ENCODE results near the gene PHLDB3. TPM values are rescaled to one million over a fixed set of nuclear protein-coding genes. Genes with fewer than 3 reads are reported as not detected.
A peak's percentile ranks its signal among the peaks of the same experiment; 100 is the strongest.

PHLDB3 gene
- total RNA-seq, 1 experiment from 2014 or later, result 8.5 TPM

- Histone ChIP-seq H4K8ac (replicated peaks; ENCODE audit: insufficient read length, low read depth, low read length) (no peak overlapping the region), H3K27ac (ENCODE audit: insufficient read length, low read depth, low read length) (no peak overlapping the region), H3K18ac (ENCODE audit: insufficient read length, low read depth, low read length) (no peak overlapping the region), H2BK15ac (ENCODE audit: low read depth, low read length) (no peak overlapping the region), H3K56ac (ENCODE audit: insufficient read length, low read depth, low read length) (no peak overlapping the region), H2BK20ac (ENCODE audit: low read depth, low read length, poor library complexity, severe bottlenecking) (no peak overlapping the region), H3K23ac (ENCODE audit: insufficient read length, low read depth, low read length) (no peak overlapping the region), H3K79me2 (ENCODE audit: insufficient read depth, low read length) (no peaks in the 10 kb centered on the region), H2AK5ac (ENCODE audit: insufficient read length, low read length) (no peak overlapping the region), H2BK120ac (ENCODE audit: low read depth, low read length, poor library complexity, severe bottlenecking) (no peak overlapping the region), H2BK12ac (ENCODE audit: insufficient read length, low read depth, low read length) (no peak overlapping the region), H3K9ac (ENCODE audit: extremely low read depth, insufficient read length, low read length) (no peak overlapping the region), H3K4me2 (ENCODE audit: insufficient read depth, insufficient read length, low read length) (peak overlapping the region; percentile 78), H3K79me1 (ENCODE audit: insufficient read depth, low read depth, low read length, poor library complexity, severe bottlenecking) (no peaks in the 10 kb centered on the region), H3K23me2 (ENCODE audit: insufficient read length, low read depth, low read length, poor library complexity, severe bottlenecking) (peaks cover 11% of the 10 kb centered on the region), H2AFZ (ENCODE audit: low read length) (no peak overlapping the region), H4K5ac (ENCODE audit: insufficient read length, low read depth, low read length) (no peak overlapping the region), H3K4me1 (ENCODE audit: insufficient read depth, low read length) (no peaks in the 10 kb centered on the region), H3K4ac (ENCODE audit: low read depth, low read length) (no peak overlapping the region), H3K27me3 (ENCODE audit: insufficient read depth, low read length) (no peaks in the 10 kb centered on the region; the same call in 1 of the 2 replicates), H2BK5ac (ENCODE audit: insufficient read length, low read length) (no peak overlapping the region), H4K20me1 (ENCODE audit: control insufficient read depth, insufficient read depth, insufficient read length) (no peaks in the 10 kb centered on the region), H3T11ph (ENCODE audit: low read length) (no peak overlapping the region), H3K9me3 (ENCODE audit: control insufficient read depth, low read depth, low read length) (no peaks in the 10 kb centered on the region), H4K91ac (ENCODE audit: insufficient read length, low read depth, low read length) (no peak overlapping the region), H3K14ac (ENCODE audit: insufficient read depth, low read length) (no peak overlapping the region)
- WGBS (ENCODE audit: extremely low coverage, insufficient read length, low lambda C conversion rate), result no CpG with 5 or more reads among the region's 33 CpGs
- peak overlapping the region; percentile 6 to 99 (median 95); a peak in 4 of 7 replicates for H3K27ac Mint-ChIP-seq
- peak overlapping the region; percentile 81 to 91 for H3K4me3 Mint-ChIP-seq
- no peak for DNase-seq
- no peaks in the 10 kb centered on the region; a peak in 2 of 7 replicates for H3K36me3 Mint-ChIP-seq (ENCODE audit: insufficient read depth in 1 of 3, low read depth in 3 of 3)
- no peak for TF ChIP-seq CTCF (conservative IDR thresholded peaks at IDR 0.05)
- H3K9me3 Mint-ChIP-seq, result no peaks in the 10 kb centered on the region
- H3K4me1 Mint-ChIP-seq, result peaks cover 11 to 14% of the 10 kb centered on the region in 2 experiments
- peaks cover 48% of the 10 kb centered on the region for H3K27me3 Mint-ChIP-seq (ENCODE audit: low read depth)
These were observed 40.3 kb downstream of the PHLDB3 start for GRCh38 chr19:43464134-43464775.
